ENCODE measurements around the gene MAPK4. TPM values are rescaled to one million over a fixed set of nuclear protein-coding genes. Genes with fewer than 3 reads are reported as not detected.

Gene MAPK4
- total RNA-seq, 1 experiment from 2014 or later = not detected

DNA sequence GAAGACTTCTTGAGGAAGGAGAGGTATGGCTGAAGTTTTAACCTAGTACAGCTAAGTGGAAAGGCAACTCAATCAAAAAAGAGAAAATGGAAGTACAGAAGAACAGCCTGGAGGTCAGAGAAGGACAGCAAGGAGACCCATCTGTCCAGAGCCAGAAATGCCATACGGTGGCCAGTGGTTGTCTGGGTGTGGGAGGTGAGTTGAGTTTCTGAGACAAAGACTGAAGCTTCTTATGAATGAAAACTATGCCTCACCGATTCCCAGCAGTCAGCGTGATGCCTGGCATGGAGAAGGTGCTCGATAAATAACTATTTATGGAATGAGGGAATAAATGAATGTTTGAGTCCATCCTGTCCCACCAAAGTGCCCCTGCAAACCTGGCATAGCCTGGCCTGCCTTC is 161.1 kb downstream of the MAPK4 start:
- Histone ChIP-seq H3K9me3 (replicated peaks) (no peaks in the 10 kb centered on the region), H3K4me1 (replicated peaks) (no peaks in the 10 kb centered on the region), H3K27me3 (replicated peaks) (no peaks in the 10 kb centered on the region), H3K27ac (no peak overlapping the region), H3K36me3 (no peaks in the 10 kb centered on the region), H3K4me3 (no peak overlapping the region)
- no peak for DNase-seq (ENCODE audit: low read depth in 1 of 2, low spot score in 2 of 2)

DNA sequence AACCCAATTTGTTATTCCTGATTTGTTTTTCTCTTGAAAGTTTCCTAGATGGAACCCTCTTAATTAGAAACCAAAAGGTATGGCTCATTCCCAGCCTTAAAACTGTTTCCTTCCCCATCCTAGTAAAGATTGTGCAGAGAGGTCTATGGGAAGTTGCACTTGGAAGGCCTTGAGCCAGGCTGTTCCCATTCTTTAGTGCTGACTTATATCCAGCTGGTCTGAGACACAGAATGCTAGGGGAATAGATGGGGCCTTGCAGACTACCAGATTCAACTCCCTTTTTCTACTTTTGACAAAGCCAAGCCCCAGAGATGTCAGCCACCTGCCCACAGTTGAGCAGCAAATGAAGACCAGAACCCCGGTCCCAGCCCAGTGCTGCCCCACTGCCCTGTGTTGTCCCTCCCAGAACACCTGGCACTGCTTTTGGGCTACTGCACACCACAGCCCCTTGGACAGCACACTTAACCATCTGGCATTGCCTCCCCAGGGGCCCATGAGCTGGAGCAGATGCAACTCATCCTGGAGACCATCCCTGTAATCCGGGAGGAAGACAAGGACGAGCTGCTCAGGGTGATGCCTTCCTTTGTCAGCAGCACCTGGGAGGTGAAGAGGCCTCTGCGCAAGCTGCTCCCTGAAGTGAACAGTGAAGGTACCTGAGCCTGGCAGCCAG is 161.7 kb downstream of the MAPK4 start:
- Histone ChIP-seq H3K4me1 (replicated peaks) (no peaks in the 10 kb centered on the region), H3K9me3 (replicated peaks) (no peaks in the 10 kb centered on the region), H3K27me3 (replicated peaks) (no peaks in the 10 kb centered on the region), H3K27ac (no peak overlapping the region), H3K4me3 (no peak overlapping the region), H3K36me3 (no peaks in the 10 kb centered on the region)
- DNase-seq (ENCODE audit: low read depth in 1 of 2, low spot score in 2 of 2) = no peak

DNA sequence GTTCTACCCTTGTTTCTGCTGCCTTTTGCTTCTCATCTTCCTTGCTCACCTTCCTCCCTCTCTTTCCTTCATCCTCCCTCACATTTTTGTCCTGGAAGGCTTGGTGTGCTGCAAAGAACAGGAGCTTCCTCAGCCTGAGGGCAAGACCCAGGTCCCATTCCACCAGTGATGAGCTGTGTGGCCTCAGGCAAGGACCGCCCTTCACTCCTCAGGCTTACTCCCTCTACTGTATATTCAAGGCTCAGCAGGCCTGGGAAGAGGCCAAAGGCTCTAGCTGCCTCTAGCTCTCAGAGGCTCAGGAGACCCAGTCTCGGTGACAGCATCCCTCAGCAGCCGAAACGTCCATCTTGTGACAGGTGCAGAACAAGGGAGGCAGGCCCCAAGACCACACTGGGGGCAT is 162.4 kb downstream of the MAPK4 start:
- DNase-seq (ENCODE audit: low read depth in 1 of 2, low spot score in 2 of 2) = no peak

DNA sequence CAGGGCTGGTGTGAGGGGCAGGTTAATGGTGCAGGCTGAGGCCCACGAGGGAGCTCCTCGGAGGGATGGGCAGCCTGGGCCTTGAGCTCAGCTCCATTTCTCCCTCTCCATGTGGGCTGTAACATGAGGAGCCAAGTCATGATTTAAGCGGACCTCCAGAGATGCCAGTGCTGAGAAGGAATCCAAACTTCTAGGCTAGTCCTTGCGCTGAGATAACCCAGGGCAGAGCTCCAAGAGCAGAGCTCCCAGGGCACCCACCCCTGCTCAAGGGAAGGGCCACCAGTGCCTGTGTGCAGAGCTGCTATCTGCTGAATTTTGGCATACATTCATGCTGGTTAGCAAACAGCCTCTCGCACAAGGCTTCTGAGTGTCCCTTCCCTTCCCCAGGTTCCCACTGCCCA is 164.9 kb downstream of the MAPK4 start:
- no peak overlapping the region for H3K4me3 ChIP-seq

More for the DNA sequence above, 162.4 kb downstream of the MAPK4 start:
- H3K9me3 ChIP-seq (replicated peaks) = no peaks in the 10 kb centered on the region
- H3K27me3 ChIP-seq (replicated peaks) = no peaks in the 10 kb centered on the region
- no peaks in the 10 kb centered on the region for H3K36me3 ChIP-seq
- H3K4me3 ChIP-seq = no peak overlapping the region
- H3K27ac ChIP-seq = no peak overlapping the region
- H3K4me1 ChIP-seq (replicated peaks) = no peaks in the 10 kb centered on the region

DNA sequence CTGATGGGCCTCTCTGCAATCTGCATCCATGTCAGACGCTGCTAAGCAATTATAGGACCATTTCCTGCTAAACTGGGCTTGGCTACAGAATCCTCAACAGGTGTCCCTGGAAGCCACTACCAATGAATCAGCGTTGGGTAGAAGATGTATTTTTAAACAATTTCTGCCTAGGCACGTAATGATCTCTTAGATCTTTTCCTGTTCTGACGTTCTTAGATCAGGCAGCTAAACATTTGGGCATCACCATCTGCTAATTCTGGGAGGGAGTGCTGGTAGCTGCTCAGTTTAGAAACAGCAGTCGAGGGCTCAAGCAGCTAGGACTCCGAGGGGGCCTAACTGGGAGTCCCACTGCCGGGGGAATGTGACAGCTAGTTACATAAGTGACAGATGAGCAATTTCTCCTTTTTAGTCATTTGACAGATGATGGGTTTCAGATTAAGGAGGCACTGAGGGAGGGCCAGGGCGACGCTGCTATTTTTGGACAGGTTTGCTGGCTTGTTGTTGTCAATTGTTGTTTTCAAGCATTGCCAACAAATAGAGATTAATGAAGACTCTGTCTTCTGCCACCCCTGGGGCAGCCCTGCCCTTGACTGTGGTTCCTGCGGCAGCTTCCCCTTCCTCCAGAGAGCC is 167.2 kb downstream of the MAPK4 start:
- H3K27ac ChIP-seq = no peak overlapping the region
- no peaks in the 10 kb centered on the region for H3K9me3 ChIP-seq (replicated peaks)
- H3K4me3 ChIP-seq = no peak overlapping the region
- no peaks in the 10 kb centered on the region for H3K36me3 ChIP-seq
- H3K4me1 ChIP-seq (replicated peaks) = no peaks in the 10 kb centered on the region
- H3K27me3 ChIP-seq (replicated peaks) = no peaks in the 10 kb centered on the region
- DNase-seq (ENCODE audit: low read depth in 1 of 2, low spot score in 2 of 2) = no peak

More for the DNA sequence above, 164.9 kb downstream of the MAPK4 start:
- Histone ChIP-seq H3K4me1 (replicated peaks) (no peaks in the 10 kb centered on the region), H3K27me3 (replicated peaks) (no peaks in the 10 kb centered on the region), H3K9me3 (replicated peaks) (no peaks in the 10 kb centered on the region), H3K27ac (no peak overlapping the region), H3K36me3 (no peaks in the 10 kb centered on the region)
- no peak for DNase-seq (ENCODE audit: low read depth in 1 of 2, low spot score in 2 of 2)

DNA sequence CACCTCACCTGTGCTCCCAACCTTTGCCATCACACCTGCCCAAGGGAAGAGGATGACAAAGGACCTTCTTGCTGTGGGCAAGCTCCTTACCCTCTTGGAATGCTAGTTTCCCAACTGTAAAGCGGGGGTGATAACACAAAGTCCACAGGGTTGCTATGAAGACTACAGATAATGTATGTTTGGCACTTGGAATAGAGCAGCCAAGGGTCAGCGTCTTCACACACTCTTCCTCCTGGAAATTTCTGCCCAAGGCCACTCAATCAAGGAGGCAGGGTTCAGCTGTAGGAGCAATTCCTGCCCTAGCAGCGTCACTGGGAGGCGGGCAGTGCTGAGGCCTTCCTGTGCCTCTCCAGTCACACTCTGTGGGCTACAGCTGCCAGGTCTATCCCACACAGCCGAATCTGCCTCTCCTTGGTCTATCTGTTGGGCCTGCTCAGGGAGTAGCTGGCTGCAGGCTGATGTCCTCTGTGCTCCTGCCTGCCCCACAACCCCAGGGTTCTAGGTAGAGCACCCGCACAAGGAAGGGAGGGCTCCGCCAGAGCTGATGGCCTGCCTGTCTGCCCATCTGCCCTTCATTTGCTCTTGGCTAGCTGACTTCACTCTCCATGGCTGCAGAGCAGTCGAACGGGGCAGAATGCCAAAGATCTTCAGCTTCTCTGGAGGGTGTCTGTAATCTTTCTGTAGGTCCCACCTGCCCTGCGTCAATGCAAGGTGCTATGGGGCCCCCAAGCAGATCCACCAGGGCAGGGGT is 168.0 kb downstream of the MAPK4 start:
- Histone ChIP-seq H3K27me3 (replicated peaks) (0 out of 2 replicates have a peak, but pooled peaks cover 2% of the 10 kb centered on the region), H3K4me3 (no peak overlapping the region), H3K9me3 (replicated peaks) (no peaks in the 10 kb centered on the region), H3K4me1 (replicated peaks) (no peaks in the 10 kb centered on the region), H3K36me3 (no peaks in the 10 kb centered on the region), H3K27ac (no peak overlapping the region)
- no peak for DNase-seq (ENCODE audit: low read depth in 1 of 2, low spot score in 2 of 2)

DNA sequence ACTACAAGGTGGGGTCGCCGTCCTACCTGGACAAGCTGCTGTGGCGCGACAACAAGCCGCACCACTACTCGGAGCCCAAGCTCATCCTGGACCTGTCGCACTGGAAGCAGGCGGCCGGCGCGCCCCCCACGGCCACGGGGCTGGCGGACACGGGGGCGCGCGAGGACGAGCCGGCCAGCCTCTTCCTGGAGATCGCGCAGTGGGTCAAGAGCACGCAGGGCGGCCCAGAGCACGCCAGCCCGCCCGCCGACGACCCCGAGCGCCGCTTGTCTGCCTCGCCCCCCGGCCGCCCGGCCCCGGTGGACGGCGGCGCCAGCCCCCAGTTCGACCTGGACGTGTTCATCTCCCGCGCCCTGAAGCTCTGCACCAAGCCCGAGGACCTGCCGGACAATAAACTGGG is 169.5 kb downstream of the MAPK4 start:
- no peak for DNase-seq (ENCODE audit: low read depth in 1 of 2, low spot score in 2 of 2)
- Histone ChIP-seq H3K36me3 (no peaks in the 10 kb centered on the region), H3K4me3 (no peak overlapping the region), H3K27ac (no peak overlapping the region), H3K9me3 (replicated peaks) (no peaks in the 10 kb centered on the region), H3K4me1 (replicated peaks) (no peaks in the 10 kb centered on the region), H3K27me3 (replicated peaks) (0 out of 2 replicates have a peak, but pooled peaks cover 2% of the 10 kb centered on the region)

DNA sequence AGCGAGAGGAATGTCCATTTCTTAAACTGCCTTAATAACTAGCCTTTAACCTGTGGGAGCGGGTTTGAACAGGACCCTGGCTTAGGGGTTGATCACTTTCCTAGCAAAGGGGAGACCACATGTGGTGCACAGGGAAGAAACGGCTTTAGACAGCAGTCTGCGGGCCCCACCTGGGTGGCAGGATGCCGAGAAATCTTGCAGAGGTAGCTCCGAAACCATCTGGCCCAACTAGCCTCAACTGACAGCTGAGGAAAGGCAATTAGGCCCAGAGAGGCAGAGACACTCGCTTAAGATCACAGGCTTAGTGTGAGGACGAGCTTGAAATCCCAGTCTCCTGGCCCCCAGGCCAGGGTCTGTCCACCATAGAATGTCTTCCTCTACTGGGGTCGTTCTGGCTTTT is 170.1 kb downstream of the MAPK4 start:
- H3K9me3 ChIP-seq (replicated peaks) = no peaks in the 10 kb centered on the region
- DNase-seq (ENCODE audit: low read depth in 1 of 2, low spot score in 2 of 2) = no peak
- no peaks in the 10 kb centered on the region for H3K4me1 ChIP-seq (replicated peaks)
- H3K27ac ChIP-seq = no peak overlapping the region
- no peaks in the 10 kb centered on the region for H3K36me3 ChIP-seq
- H3K4me3 ChIP-seq = no peak overlapping the region
- 0 out of 2 replicates have a peak, but pooled peaks cover 2% of the 10 kb centered on the region for H3K27me3 ChIP-seq (replicated peaks)

DNA sequence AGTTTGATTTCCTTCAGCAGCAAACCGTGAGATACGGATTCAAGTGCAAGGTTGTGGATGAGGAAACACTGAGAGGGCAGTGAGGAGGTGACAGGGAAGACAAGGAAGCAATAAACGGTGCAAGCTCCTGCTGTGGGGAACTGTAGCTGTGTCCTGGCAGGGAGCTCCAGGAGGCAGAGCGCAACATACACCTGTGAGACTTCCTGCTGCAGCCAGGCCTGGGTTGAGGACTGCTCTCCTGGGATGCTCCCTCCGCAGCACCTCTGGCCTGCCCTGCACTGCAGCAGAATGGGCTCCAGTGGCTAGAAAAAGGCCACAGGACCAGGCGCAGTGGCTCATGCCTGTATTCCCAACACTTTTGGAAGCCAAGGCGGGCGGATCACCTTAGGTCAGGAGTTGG is 174.5 kb downstream of the MAPK4 start:
- Histone ChIP-seq H3K4me3 (no peak overlapping the region), H3K9me3 (replicated peaks) (no peaks in the 10 kb centered on the region), H3K36me3 (no peaks in the 10 kb centered on the region), H3K4me1 (replicated peaks) (no peaks in the 10 kb centered on the region), H3K27me3 (replicated peaks) (0 out of 2 replicates have a peak, but pooled peaks cover 2% of the 10 kb centered on the region), H3K27ac (no peak overlapping the region)
- DNase-seq (ENCODE audit: low read depth in 1 of 2, low spot score in 2 of 2) = no peak

DNA sequence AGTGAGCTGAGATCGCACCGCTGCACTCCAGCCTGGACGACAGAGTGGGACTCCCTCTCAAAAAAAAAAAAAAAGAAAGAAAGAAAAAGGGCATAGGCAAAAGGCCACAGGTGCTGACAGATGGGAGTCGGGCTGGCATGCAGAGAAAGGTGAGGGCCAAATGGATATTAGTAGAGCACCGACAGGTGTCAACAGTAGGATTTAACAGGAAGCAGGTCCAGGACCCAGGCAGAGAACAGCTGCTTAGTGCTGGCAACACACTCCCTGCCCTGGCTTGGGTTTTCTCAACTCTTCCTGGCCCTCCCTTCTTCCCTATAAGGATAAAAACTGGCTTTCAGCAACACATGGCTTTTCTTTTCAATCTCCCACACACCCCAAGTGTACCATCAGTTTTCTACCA is 175.0 kb downstream of the MAPK4 start:
- Histone ChIP-seq H3K9me3 (replicated peaks) (no peaks in the 10 kb centered on the region), H3K4me3 (no peak overlapping the region), H3K27ac (no peak overlapping the region), H3K36me3 (no peaks in the 10 kb centered on the region), H3K27me3 (replicated peaks) (0 out of 2 replicates have a peak, but pooled peaks cover 2% of the 10 kb centered on the region), H3K4me1 (replicated peaks) (no peaks in the 10 kb centered on the region)
- no peak for DNase-seq (ENCODE audit: low read depth in 1 of 2, low spot score in 2 of 2)

DNA sequence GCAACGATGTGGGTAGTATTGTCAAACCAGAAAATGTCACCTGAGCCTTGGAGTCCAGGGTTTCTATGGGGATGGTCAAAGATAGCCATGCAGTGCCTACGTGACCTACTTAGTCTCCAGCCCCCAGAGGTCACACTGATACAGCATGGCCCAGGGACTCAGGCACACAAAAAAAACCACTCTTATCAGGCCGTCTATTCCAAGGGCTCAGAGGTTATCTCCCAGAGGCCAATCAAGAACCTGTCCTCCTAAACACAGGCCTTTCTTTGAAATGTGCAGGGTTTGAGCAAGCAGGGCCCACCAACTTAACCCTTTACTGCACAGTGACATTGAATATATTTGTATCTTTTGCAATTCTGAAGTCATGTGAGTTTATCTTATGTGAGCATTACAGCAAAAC is 177.2 kb downstream of the MAPK4 start:
- H3K4me1 ChIP-seq (replicated peaks) = no peaks in the 10 kb centered on the region
- no peak overlapping the region for H3K4me3 ChIP-seq
- H3K27me3 ChIP-seq (replicated peaks) = peaks cover 2% of the 10 kb centered on the region; the same call in 1 of the 2 replicates
- no peak for DNase-seq (ENCODE audit: low read depth in 1 of 2, low spot score in 2 of 2)
- no peaks in the 10 kb centered on the region for H3K36me3 ChIP-seq
- H3K27ac ChIP-seq = no peak overlapping the region
- H3K9me3 ChIP-seq (replicated peaks) = no peaks in the 10 kb centered on the region

DNA sequence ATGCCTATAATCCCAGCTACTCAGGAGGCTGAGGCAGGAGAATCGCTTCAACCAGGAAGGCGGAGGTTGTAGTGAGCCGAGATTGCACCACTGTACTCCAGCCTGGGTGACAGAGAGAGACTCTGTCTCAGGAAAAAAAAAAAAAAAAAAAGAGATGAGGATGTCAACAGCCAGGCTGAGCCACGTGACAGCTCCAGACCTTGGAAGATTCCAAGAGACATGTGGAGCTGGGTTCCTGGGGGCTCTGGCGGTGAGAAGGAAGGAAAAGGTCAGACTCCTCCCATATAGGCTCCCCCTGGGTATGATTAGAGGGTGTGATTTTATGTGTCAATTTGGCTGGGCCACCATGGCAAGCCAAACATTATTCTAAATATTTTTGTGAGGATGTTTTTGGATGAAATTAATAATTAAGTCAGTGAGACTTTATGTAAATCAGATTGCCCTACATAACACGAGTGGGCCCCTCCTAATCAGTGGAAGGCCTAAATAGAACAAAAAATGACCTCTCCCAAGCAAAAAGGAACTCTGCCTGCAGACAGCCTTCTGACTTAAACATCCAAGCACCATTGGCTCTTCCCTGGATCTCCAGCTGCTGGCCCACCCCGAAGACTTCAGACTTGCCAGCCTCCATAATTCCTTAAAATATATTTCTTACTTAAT is 178.3 kb downstream of the MAPK4 start:
- no peak overlapping the region for H3K27ac ChIP-seq

DNA sequence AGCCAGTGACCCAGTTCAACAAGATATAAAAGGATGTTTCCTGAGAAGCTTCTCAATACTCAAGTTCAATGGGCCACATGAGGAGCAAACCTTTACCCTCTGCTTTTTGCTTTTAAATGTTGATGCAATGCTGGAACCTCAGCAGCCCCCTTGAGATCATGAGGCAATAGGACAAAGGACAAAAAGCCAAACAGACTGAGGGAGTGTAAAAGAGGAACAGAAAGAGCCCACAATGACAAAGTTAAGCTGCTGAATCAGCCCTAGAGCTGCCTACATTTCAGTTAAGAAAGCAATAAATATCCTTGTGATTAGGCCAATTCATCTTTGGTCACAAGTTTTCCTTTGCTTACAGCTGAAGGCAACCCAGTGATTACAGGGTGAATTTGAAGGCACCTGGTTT is 183.1 kb downstream of the MAPK4 start:
- H3K27me3 ChIP-seq (replicated peaks) = peaks cover 4% of the 10 kb centered on the region
- H3K9me3 ChIP-seq (replicated peaks) = no peaks in the 10 kb centered on the region
- H3K36me3 ChIP-seq = no peaks in the 10 kb centered on the region
- no peak overlapping the region for H3K4me3 ChIP-seq
- no peaks in the 10 kb centered on the region for H3K4me1 ChIP-seq (replicated peaks)
- no peak overlapping the region for H3K27ac ChIP-seq
- no peak for DNase-seq (ENCODE audit: low read depth in 1 of 2, low spot score in 2 of 2)

More for the DNA sequence above, 178.3 kb downstream of the MAPK4 start:
- no peaks in the 10 kb centered on the region for H3K4me1 ChIP-seq (replicated peaks)
- no peak for DNase-seq (ENCODE audit: low read depth in 1 of 2, low spot score in 2 of 2)
- H3K36me3 ChIP-seq = no peaks in the 10 kb centered on the region
- H3K9me3 ChIP-seq (replicated peaks) = no peaks in the 10 kb centered on the region
- H3K4me3 ChIP-seq = no peak overlapping the region
- peaks cover 4% of the 10 kb centered on the region; the same call in 1 of the 2 replicates for H3K27me3 ChIP-seq (replicated peaks)

All from SJSA1 (cell line).